ENCODE results near the gene MMP27.

Gene MMP27

GRCh38 chr11:102653744-102654291, 51.8 kb downstream of the MMP27 start:
- TF ChIP-seq CTCF (conservative IDR thresholded peaks at IDR 0.05; ENCODE audit: low read depth, low read length) = no peak
- H3K4me3 ChIP-seq (ENCODE audit: low read length) = no peak overlapping the region
- DNase-seq (ENCODE audit: low read depth) = no peak

- DNase-seq (ENCODE audit: low read depth) = no peak
- TF ChIP-seq CTCF (conservative IDR thresholded peaks at IDR 0.05; ENCODE audit: low read depth, low read length) = no peak
- no peak overlapping the region for H3K4me3 ChIP-seq (ENCODE audit: low read length)
Observed at GRCh38 chr11:102647430-102647829, 58.1 kb downstream of the MMP27 start.

- TF ChIP-seq CTCF (conservative IDR thresholded peaks at IDR 0.05; ENCODE audit: low read depth, low read length) = no peak
- DNase-seq (ENCODE audit: low read depth) = no peak
- no peak overlapping the region for H3K4me3 ChIP-seq (ENCODE audit: low read length)
Observed at GRCh38 chr11:102643941-102644340, 61.6 kb downstream of the MMP27 start.
